Measurements from ENCODE around the gene BRD7.

Gene BRD7

DNA sequence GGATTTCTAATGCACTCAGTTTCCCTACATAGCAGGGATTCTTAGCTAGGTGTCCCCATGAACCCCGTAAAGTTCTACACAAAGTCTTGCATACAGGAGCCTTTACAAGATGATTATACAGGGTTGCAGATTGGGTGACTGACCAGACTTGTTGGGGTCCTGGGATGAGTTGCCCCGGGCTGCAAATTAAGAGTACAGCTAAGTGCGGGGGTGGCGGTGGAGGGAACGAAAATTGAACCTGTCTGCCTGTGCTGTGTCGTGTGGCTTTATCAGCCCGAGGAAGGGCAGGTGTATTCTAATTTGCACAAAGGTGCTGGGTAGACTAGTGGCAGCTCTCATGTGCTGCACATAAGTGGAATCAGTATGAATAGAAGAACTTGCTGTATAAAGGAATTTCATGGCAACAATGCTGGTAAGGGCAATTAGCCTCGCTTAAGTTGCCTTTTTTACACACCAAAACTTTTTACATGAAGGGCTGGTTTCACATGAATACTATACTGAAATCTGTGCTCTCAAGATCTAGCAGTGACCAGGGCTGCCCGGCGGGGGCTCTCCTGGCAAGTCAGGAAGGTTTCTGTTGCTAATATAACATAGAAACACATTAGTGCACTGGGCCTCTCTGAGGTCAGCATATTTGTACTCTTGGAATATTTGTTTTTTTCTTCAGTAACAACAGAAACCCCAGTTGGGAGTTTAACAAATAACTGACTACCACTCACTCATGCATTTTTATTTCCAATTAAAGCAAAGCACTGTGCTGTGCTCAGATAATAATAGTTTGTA, 51.7 kb downstream of the BRD7 start:
- Histone ChIP-seq H3K4me3 (no peak overlapping the region), H3K9ac (ENCODE audit: insufficient read length) (no peak overlapping the region), H3K36me3 (ENCODE audit: insufficient read depth, low read length) (peaks cover 25% of the 10 kb centered on the region; the same call in 1 of the 2 replicates), H3K9me3 (ENCODE audit: low read depth, low read length) (no peaks in the 10 kb centered on the region), H3K27ac (no peak overlapping the region)
- TF ChIP-seq EZH2 (IDR thresholded peaks at IDR 0.05) (no peak), POLR2AphosphoS5 (IDR thresholded peaks at IDR 0.05; ENCODE audit: borderline replicate concordance, low read depth, low read length) (no peak), FOXP2 (optimal IDR thresholded peaks at IDR 0.05; ENCODE audit: control extremely low read depth, extremely low read length, insufficient read depth) (no peak)
- no peak for DNase-seq (ENCODE audit: low read depth, low spot score)

DNA sequence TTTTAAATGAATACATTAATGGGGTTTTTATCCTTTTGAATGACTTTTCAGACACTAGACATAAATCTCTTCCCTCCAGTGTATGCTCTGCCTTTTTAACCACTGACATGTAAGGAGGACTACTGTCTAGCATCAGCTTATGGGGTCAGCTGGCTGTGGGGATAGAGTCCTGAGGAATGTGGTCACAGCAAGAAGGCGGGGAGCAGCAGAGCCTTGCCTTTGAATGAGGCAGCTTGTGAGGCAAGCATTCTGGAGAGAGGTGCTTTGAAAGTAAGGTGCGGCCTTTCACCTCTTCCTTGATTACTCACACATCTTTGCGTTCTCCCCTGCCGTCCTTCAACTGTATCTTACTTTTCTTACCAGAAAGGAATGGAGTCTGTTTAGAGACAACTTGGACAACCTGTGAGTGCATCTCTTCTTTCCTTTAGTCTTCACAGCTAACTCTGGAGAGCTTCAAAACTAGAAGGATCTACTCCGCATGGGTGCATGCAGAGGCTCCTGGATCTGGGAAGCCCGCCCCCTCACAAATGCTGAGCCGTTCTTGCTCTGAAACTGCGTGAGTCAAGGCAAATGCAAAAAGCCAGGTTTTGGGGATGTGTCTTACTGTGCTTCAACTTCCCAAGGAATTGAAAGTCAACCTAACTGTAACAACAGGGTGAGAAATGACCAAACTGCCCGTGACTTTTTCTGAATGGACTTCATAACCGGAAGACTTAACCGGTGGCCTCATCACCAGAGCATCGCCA, 52.5 kb downstream of the BRD7 start:
- Histone ChIP-seq H3K9me3 (ENCODE audit: low read depth, low read length) (no peaks in the 10 kb centered on the region), H3K27ac (no peak overlapping the region), H3K9ac (ENCODE audit: insufficient read length) (no peak overlapping the region), H3K36me3 (ENCODE audit: insufficient read depth, low read length) (peaks cover 25% of the 10 kb centered on the region; the same call in 1 of the 2 replicates), H3K4me3 (no peak overlapping the region)
- TF ChIP-seq FOXP2 (optimal IDR thresholded peaks at IDR 0.05; ENCODE audit: control extremely low read depth, extremely low read length, insufficient read depth) (no peak), EZH2 (IDR thresholded peaks at IDR 0.05) (no peak), POLR2AphosphoS5 (IDR thresholded peaks at IDR 0.05; ENCODE audit: borderline replicate concordance, low read depth, low read length) (no peak)
- DNase-seq (ENCODE audit: low read depth, low spot score), result no peak

DNA sequence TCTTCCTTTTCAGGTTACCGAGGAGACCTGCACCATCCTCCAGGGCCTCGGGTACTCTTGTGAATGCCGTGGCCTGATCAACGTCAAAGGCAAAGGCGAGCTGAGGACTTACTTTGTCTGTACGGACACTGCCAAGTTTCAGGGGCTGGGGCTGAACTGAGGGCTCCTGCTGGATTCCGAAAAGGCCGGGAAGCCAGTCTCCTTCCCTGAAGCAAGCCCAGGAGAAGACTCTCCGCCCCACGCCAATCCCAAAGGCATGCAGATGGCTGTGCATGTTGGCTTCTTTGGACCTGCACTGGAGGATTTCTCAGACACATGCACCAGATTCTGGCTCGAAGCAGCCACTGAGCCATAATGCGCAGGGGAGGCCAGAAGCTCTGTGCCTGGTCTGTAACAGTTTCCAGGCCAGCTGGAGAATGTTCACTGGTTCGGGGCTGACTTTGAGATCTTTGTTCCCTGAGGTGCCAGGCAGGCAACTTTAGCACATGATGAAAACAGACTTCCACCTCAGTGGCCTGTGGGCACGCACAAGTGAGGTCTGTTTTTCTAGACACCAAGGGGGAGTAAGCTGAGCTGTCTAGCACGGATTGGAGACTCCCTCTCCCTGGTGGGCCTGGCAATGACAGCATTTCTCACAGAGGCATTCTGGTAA, 53.3 kb downstream of the BRD7 start:
- no peak overlapping the region for H3K9ac ChIP-seq (ENCODE audit: insufficient read length)
- H3K9me3 ChIP-seq (ENCODE audit: low read depth, low read length), result no peaks in the 10 kb centered on the region
- TF ChIP-seq EZH2 (IDR thresholded peaks at IDR 0.05), result no peak
- TF ChIP-seq POLR2AphosphoS5 (IDR thresholded peaks at IDR 0.05; ENCODE audit: borderline replicate concordance, low read depth, low read length), result no peak
- TF ChIP-seq FOXP2 (optimal IDR thresholded peaks at IDR 0.05; ENCODE audit: control extremely low read depth, extremely low read length, insufficient read depth), result no peak
- no peak overlapping the region for H3K4me3 ChIP-seq
- no peak for DNase-seq (ENCODE audit: low read depth, low spot score)
- H3K36me3 ChIP-seq (ENCODE audit: insufficient read depth, low read length), result peaks cover 23% of the 10 kb centered on the region; the same call in 1 of the 2 replicates
- no peak overlapping the region for H3K27ac ChIP-seq

- no peak overlapping the region for H3K4me3 ChIP-seq
- no peak overlapping the region for H3K27ac ChIP-seq
- no peaks in the 10 kb centered on the region for H3K9me3 ChIP-seq (ENCODE audit: low read depth, low read length)
- peaks cover 15% of the 10 kb centered on the region; the same call in 1 of the 2 replicates for H3K36me3 ChIP-seq (ENCODE audit: insufficient read depth, low read length)
- H3K9ac ChIP-seq (ENCODE audit: insufficient read length), result no peak overlapping the region
- no peak for DNase-seq (ENCODE audit: low read depth, low spot score)
- no peak for TF ChIP-seq EZH2 (IDR thresholded peaks at IDR 0.05)
- TF ChIP-seq POLR2AphosphoS5 (IDR thresholded peaks at IDR 0.05; ENCODE audit: borderline replicate concordance, low read depth, low read length), result no peak
- no peak for TF ChIP-seq FOXP2 (optimal IDR thresholded peaks at IDR 0.05; ENCODE audit: control extremely low read depth, extremely low read length, insufficient read depth)
Measured at GRCh38 chr16:50314665-50315064, 54.1 kb downstream of the BRD7 start.

- no peak for TF ChIP-seq POLR2AphosphoS5 (IDR thresholded peaks at IDR 0.05; ENCODE audit: borderline replicate concordance, low read depth, low read length)
- Histone ChIP-seq H3K27ac (no peak overlapping the region), H3K9me3 (ENCODE audit: low read depth, low read length) (no peaks in the 10 kb centered on the region), H3K36me3 (ENCODE audit: insufficient read depth, low read length) (peaks cover 13% of the 10 kb centered on the region; the same call in 1 of the 2 replicates), H3K9ac (ENCODE audit: insufficient read length) (no peak overlapping the region), H3K4me3 (no peak overlapping the region)
- no peak for DNase-seq (ENCODE audit: low read depth, low spot score)
Measured at GRCh38 chr16:50313596-50314478, 55.0 kb downstream of the BRD7 start.

- DNase-seq (ENCODE audit: low read depth, low spot score), result no peak
- Histone ChIP-seq H3K9ac (ENCODE audit: insufficient read length) (no peak overlapping the region), H3K4me3 (no peak overlapping the region), H3K36me3 (ENCODE audit: insufficient read depth, low read length) (no peaks in the 10 kb centered on the region; the same call in 1 of the 2 replicates), H3K9me3 (ENCODE audit: low read depth, low read length) (no peaks in the 10 kb centered on the region), H3K27ac (no peak overlapping the region)
- TF ChIP-seq POLR2AphosphoS5 (IDR thresholded peaks at IDR 0.05; ENCODE audit: borderline replicate concordance, low read depth, low read length), result no peak
Measured at GRCh38 chr16:50311891-50312501, 56.8 kb downstream of the BRD7 start.

- TF ChIP-seq FOXP2 (optimal IDR thresholded peaks at IDR 0.05; ENCODE audit: control extremely low read depth, extremely low read length, insufficient read depth) (no peak), POLR2AphosphoS5 (IDR thresholded peaks at IDR 0.05; ENCODE audit: borderline replicate concordance, low read depth, low read length) (no peak), EZH2 (IDR thresholded peaks at IDR 0.05) (no peak)
- H3K4me3 ChIP-seq, result no peak overlapping the region
- no peak for DNase-seq (ENCODE audit: low read depth, low spot score)
Measured at GRCh38 chr16:50311134-50311528, 57.7 kb downstream of the BRD7 start.

More at GRCh38 chr16:50311134-50311528, 57.7 kb downstream of the BRD7 start:
- no peak overlapping the region for H3K9ac ChIP-seq (ENCODE audit: insufficient read length)
- no peak overlapping the region for H3K27ac ChIP-seq
- no peaks in the 10 kb centered on the region; the same call in 1 of the 2 replicates for H3K36me3 ChIP-seq (ENCODE audit: insufficient read depth, low read length)
- no peaks in the 10 kb centered on the region for H3K9me3 ChIP-seq (ENCODE audit: low read depth, low read length)
